Mesenchymal stem cell (in vitro differentiated cells and primary cell): ENCODE data around the gene UBE2D2.

ENCODE experiments used
- DNase-seq: peaks from one replicate; pipeline ENCODE4 v3.0.0-alpha.2; 2013
- H2AFZ ChIP-seq: one replicate; pipeline ENCODE4 v1.6.1; 2013; ENCODE audit warnings: low read depth, mild to moderate bottlenecking, control low read depth, inconsistent platforms, low read length, moderate library complexity
- H2AK5ac ChIP-seq: 2 replicates; pipeline ENCODE4 v1.6.1; 2013; ENCODE audit warnings: low read length, moderate library complexity, mild to moderate bottlenecking, inconsistent platforms; ENCODE audit not compliant: severe bottlenecking
- H2BK120ac ChIP-seq: one replicate; pipeline ENCODE4 v1.6.1; 2013; ENCODE audit warnings: low read depth, mild to moderate bottlenecking, inconsistent platforms, low read length, moderate library complexity
- H2BK12ac ChIP-seq, 2 experiments: one replicate each; pipeline ENCODE4 v1.6.1; 2013; ENCODE audit warnings: inconsistent platforms in 2 of 2, low read length in 2 of 2, mild to moderate bottlenecking in 2 of 2, moderate library complexity in 2 of 2, control low read depth in 1 of 2
- H2BK15ac ChIP-seq: one replicate; pipeline ENCODE4 v1.6.1; 2013; ENCODE audit warnings: mild to moderate bottlenecking, low read depth, inconsistent platforms; ENCODE audit not compliant: poor library complexity, severe bottlenecking
- H2BK5ac ChIP-seq: 2 replicates; pipeline ENCODE4 v1.6.1; 2013; ENCODE audit warnings: low read depth, mild to moderate bottlenecking, low read length, control low read depth, inconsistent platforms; ENCODE audit not compliant: poor library complexity, severe bottlenecking
- H3K14ac ChIP-seq, 2 experiments: one replicate each; pipeline ENCODE4 v1.6.1; 2013; ENCODE audit warnings: inconsistent platforms in 2 of 2, low read length in 2 of 2, control low read depth in 1 of 2, mild to moderate bottlenecking in 1 of 2, moderate library complexity in 1 of 2
- H3K18ac ChIP-seq, 2 experiments: one replicate each; pipeline ENCODE4 v1.6.1; 2013; ENCODE audit warnings: inconsistent platforms in 2 of 2, low read length in 2 of 2, control low read depth in 1 of 2, low read depth in 1 of 2, mild to moderate bottlenecking in 1 of 2
- H3K23ac ChIP-seq, 2 experiments: one replicate each; pipeline ENCODE4 v1.6.1; 2013; ENCODE audit warnings: inconsistent platforms in 2 of 2, low read length in 2 of 2, mild to moderate bottlenecking in 2 of 2, moderate library complexity in 2 of 2, control low read depth in 1 of 2
- H3K27ac ChIP-seq: 2 replicates; pipeline ENCODE4 v1.5.1; 2013; ENCODE audit warnings: mild to moderate bottlenecking, moderate library complexity, low read length, control low read depth, inconsistent platforms; ENCODE audit not compliant: poor library complexity, severe bottlenecking
- H3K27me3 ChIP-seq, 2 experiments: 2 replicates each; pipeline versions ENCODE4 v1.6.1 to v1.7.0; 2013; ENCODE audit warnings: low read length in 2 of 2, mild to moderate bottlenecking in 2 of 2, moderate library complexity in 2 of 2, control low read depth in 1 of 2, inconsistent platforms in 1 of 2; ENCODE audit not compliant: control insufficient read depth in 1 of 2, insufficient read depth in 1 of 2
- H3K36me3 ChIP-seq, 2 experiments: 2 replicates each; pipeline versions ENCODE4 v1.6.1 to v1.7.0; 2013; ENCODE audit warnings: low read length in 2 of 2, control low read depth in 1 of 2, inconsistent platforms in 1 of 2, low read depth in 1 of 2, mild to moderate bottlenecking in 1 of 2; ENCODE audit not compliant: insufficient read depth in 2 of 2, control insufficient read depth in 1 of 2
- H3K4ac ChIP-seq, 2 experiments: one replicate each; pipeline ENCODE4 v1.6.1; 2013; ENCODE audit warnings: inconsistent platforms in 2 of 2, low read length in 2 of 2, mild to moderate bottlenecking in 2 of 2, moderate library complexity in 2 of 2, control low read depth in 1 of 2, low read depth in 1 of 2
- H3K4me1 ChIP-seq: 2 replicates; pipeline ENCODE4 v1.6.1; 2013; ENCODE audit warnings: low read depth, low read length, control low read depth; ENCODE audit not compliant: control insufficient read depth, insufficient read depth
- H3K4me2 ChIP-seq: 2 replicates; pipeline ENCODE4 v1.6.1; 2013; ENCODE audit warnings: low read length, mild to moderate bottlenecking, inconsistent platforms; ENCODE audit not compliant: poor library complexity, severe bottlenecking
- H3K4me3 ChIP-seq, 2 experiments: 2 replicates each; pipeline versions ENCODE4 v1.5.1 to v1.7.0; 2013; ENCODE audit warnings: low read length in 2 of 2, mild to moderate bottlenecking in 2 of 2, control low read depth in 1 of 2, low read depth in 1 of 2; ENCODE audit not compliant: insufficient read depth in 1 of 2
- H3K79me1 ChIP-seq: replicated peaks from 2 replicates; pipeline ENCODE4 v1.6.1; 2013; ENCODE audit warnings: mild to moderate bottlenecking, control low read depth, low read length, inconsistent platforms; ENCODE audit not compliant: poor library complexity, severe bottlenecking
- H3K9ac ChIP-seq: 2 replicates; pipeline ENCODE4 v1.7.0; 2013; ENCODE audit warnings: mild to moderate bottlenecking, low read length, moderate library complexity
- H3K9me3 ChIP-seq: 2 replicates; pipeline ENCODE4 v1.7.0; 2013; ENCODE audit warnings: mild to moderate bottlenecking, low read length; ENCODE audit not compliant: control insufficient read depth
- H4K8ac ChIP-seq: one replicate; pipeline ENCODE4 v1.6.1; 2013; ENCODE audit warnings: inconsistent platforms, mild to moderate bottlenecking, low read length, moderate library complexity
- H4K91ac ChIP-seq: one replicate; pipeline ENCODE4 v1.6.1; 2013; ENCODE audit warnings: mild to moderate bottlenecking, low read length, inconsistent platforms
- WGBS: methylation state at CpG from one replicate; pipeline ENCODE4 v1.1.7; 2013; ENCODE audit warnings: mixed read lengths; 5-methylcytosine and 5-hydroxymethylcytosine counted together

Gene UBE2D2

GRCh38 chr5:139665626-139666025, 104.5 kb downstream of the UBE2D2 start:
- WGBS = 94% methylated on average over 11 of the region's 11 CpGs
- Histone ChIP-seq H2BK12ac (no peak overlapping the region), H3K27ac (peak overlapping the region; percentile 72), H3K4me2 (no peak overlapping the region), H3K4me3 (no peak overlapping the region), H3K23ac (no peak overlapping the region), H3K9me3 (no peaks in the 10 kb centered on the region), H3K4me1 (peaks cover 93% of the 10 kb centered on the region), H3K14ac (no peak overlapping the region), H2AK5ac (no peak overlapping the region), H2BK5ac (no peak overlapping the region), H3K79me1 (no peaks in the 10 kb centered on the region), H2BK120ac (no peak overlapping the region), H2BK15ac (no peak overlapping the region), H3K18ac (peak overlapping the region in 1 of 2 experiments; percentile 18), H3K36me3 (peaks cover 6 to 81% of the 10 kb centered on the region in 2 experiments), H4K91ac (no peak overlapping the region), H3K27me3 (no peaks in the 10 kb centered on the region), H2AFZ (no peak overlapping the region), H3K9ac (no peak overlapping the region), H4K8ac (no peak overlapping the region), H3K4ac (no peak overlapping the region)
- DNase-seq = no peak

GRCh38 chr5:139666551-139666950, 105.4 kb downstream of the UBE2D2 start:
- Histone ChIP-seq H3K18ac (peak overlapping the region in 1 of 2 experiments; percentile 34), H3K4me2 (no peak overlapping the region), H3K27me3 (no peaks in the 10 kb centered on the region), H3K36me3 (peaks cover 9 to 82% of the 10 kb centered on the region in 2 experiments), H3K4ac (no peak overlapping the region), H3K79me1 (no peaks in the 10 kb centered on the region), H2AFZ (no peak overlapping the region), H2BK120ac (no peak overlapping the region), H4K91ac (no peak overlapping the region), H3K14ac (peak overlapping the region in 1 of 2 experiments; percentile 58), H3K4me1 (peaks cover 95% of the 10 kb centered on the region), H3K4me3 (no peak overlapping the region), H4K8ac (no peak overlapping the region), H3K9me3 (no peaks in the 10 kb centered on the region), H2BK15ac (no peak overlapping the region), H2AK5ac (peak overlapping the region; percentile 18), H3K23ac (peak overlapping the region in 1 of 2 experiments; percentile 14), H3K9ac (peak overlapping the region; percentile 91), H2BK12ac (no peak overlapping the region), H3K27ac (peak overlapping the region; percentile 72), H2BK5ac (no peak overlapping the region)
- no peak for DNase-seq
- WGBS = 92% methylated on average over 7 of the region's 7 CpGs

GRCh38 chr5:139667001-139667729, 106.0 kb downstream of the UBE2D2 start:
- Histone ChIP-seq H2BK12ac (no peak overlapping the region), H3K27me3 (no peaks in the 10 kb centered on the region), H2BK15ac (no peak overlapping the region), H2AK5ac (peak overlapping the region; percentile 14), H3K4me2 (no peak overlapping the region), H3K27ac (peak overlapping the region; percentile 72), H2BK120ac (no peak overlapping the region), H4K91ac (no peak overlapping the region), H2BK5ac (no peak overlapping the region), H3K14ac (no peak overlapping the region), H4K8ac (no peak overlapping the region), H3K9ac (peak overlapping the region; percentile 91), H3K79me1 (no peaks in the 10 kb centered on the region), H3K18ac (peak overlapping the region in 1 of 2 experiments; percentile 40), H3K23ac (no peak overlapping the region), H3K4ac (no peak overlapping the region), H3K9me3 (no peaks in the 10 kb centered on the region), H3K4me3 (peak overlapping the region in 1 of 2 experiments; percentile 76), H2AFZ (no peak overlapping the region), H3K4me1 (peaks cover 91% of the 10 kb centered on the region), H3K36me3 (peaks cover 9 to 78% of the 10 kb centered on the region in 2 experiments)
- no peak for DNase-seq
- WGBS = 83% methylated on average over 2 of the region's 2 CpGs

DNA sequence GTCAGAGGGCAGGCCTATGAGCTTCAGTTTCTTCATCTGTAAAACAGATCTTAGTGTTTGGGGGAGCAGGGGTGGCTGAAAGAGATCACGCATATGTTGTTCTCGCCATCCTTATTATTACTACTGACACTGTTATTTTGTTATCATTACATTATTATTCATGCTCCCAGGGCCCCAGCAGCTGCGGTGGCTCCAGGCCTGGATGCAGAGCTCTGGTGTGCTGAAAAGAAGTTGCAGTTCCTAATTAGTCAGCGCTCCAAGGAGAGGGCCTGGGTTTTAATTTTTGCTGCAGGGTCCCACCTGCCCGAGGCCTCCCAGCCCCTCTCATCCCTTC, 106.6 kb downstream of the UBE2D2 start:
- peak; percentile 56 for DNase-seq
- H2BK5ac ChIP-seq = no peak overlapping the region
- no peak overlapping the region for H3K18ac ChIP-seq
- no peak overlapping the region for H2BK120ac ChIP-seq
- H3K4me1 ChIP-seq = peaks cover 92% of the 10 kb centered on the region
- H3K23ac ChIP-seq = no peak overlapping the region
- H4K91ac ChIP-seq = no peak overlapping the region
- H3K27ac ChIP-seq = peak overlapping the region; percentile 72
- H2BK15ac ChIP-seq = no peak overlapping the region
- peak overlapping the region in 1 of 2 experiments; percentile 76 for H3K4me3 ChIP-seq
- H3K79me1 ChIP-seq = no peaks in the 10 kb centered on the region
- no peak overlapping the region for H3K4ac ChIP-seq
- WGBS = 52% methylated on average over 3 of the region's 5 CpGs
- no peak overlapping the region for H2BK12ac ChIP-seq
- H3K9ac ChIP-seq = peak overlapping the region; percentile 91
- no peak overlapping the region for H2AFZ ChIP-seq
- H3K4me2 ChIP-seq = peak overlapping the region; percentile 53
- no peak overlapping the region for H4K8ac ChIP-seq
- H3K27me3 ChIP-seq = no peaks in the 10 kb centered on the region
- peaks cover 9 to 79% of the 10 kb centered on the region in 2 experiments for H3K36me3 ChIP-seq
- H3K14ac ChIP-seq = no peak overlapping the region
- no peaks in the 10 kb centered on the region for H3K9me3 ChIP-seq
- no peak overlapping the region for H2AK5ac ChIP-seq
